A549 (cell line): ENCODE data around the gene SERTAD1. TPM values are rescaled to one million over a fixed set of nuclear protein-coding genes. Genes with fewer than 3 reads are reported as not detected.

Experiments
- ATAC-seq, 2 experiments: fragments of 200-7000 bp in 1 of 2; fragments of >200 bp in 1 of 2; cut with Nextera tagmentation in 1 of 2; cut with Tn5 transposase in 1 of 2; 3 replicates each; pipeline versions ENCODE4 v1.8.0 to v1.9.1; 2018 to 2020; ENCODE audit warnings: mild to moderate bottlenecking in 1 of 2, moderate library complexity in 1 of 2
- CTCF ChIA-PET: fragments of 300-600 bp; sonication (Branson Sonifier 250); formaldehyde crosslinking; extraction: SDS; loops from one replicate; lab custom pipeline; 2021; ENCODE audit warnings: antibody characterized with exemption, inconsistent platforms; lab: Yijun Ruan, JAX
- POLR2A ChIA-PET: fragments of 350-600 bp; formaldehyde crosslinking; extraction: SDS; loops from one replicate; lab custom pipeline; 2021; ENCODE audit warnings: antibody characterized with exemption, inconsistent platforms; lab: Yijun Ruan, JAX
- DNase-seq, 2 experiments: peaks; one replicate each; pipeline versions ENCODE4 v3.0.0 to v3.0.0-alpha.2; 2011 to 2016; ENCODE audit warnings: low read depth in 1 of 2, low spot score in 1 of 2
- FAIRE-seq: peaks from 2 replicates; lab custom pipeline; 2011; peaks lifted over from hg19 to GRCh38; lab: Jason Lieb, UNC
- H3K27ac ChIP-seq, 2 experiments: fragments of >200 bp; sonication (Bioruptor Twin); formaldehyde crosslinking; 3 replicates each; pipeline ENCODE4 v1.5.1; 2016 to 2017
- H3K4me1 ChIP-seq: fragments of >200 bp; sonication (Bioruptor Twin); formaldehyde crosslinking; 3 replicates; pipeline ENCODE4 v1.6.1; 2016
- H3K4me2 ChIP-seq: fragments of >200 bp; sonication (Bioruptor Twin); formaldehyde crosslinking; 3 replicates; pipeline ENCODE4 v1.6.1; 2016
- H3K4me3 ChIP-seq: fragments of >200 bp; sonication (Bioruptor Twin); formaldehyde crosslinking; 3 replicates; pipeline ENCODE4 v1.5.1; 2016
- H3K9me3 ChIP-seq: fragments of >200 bp; sonication (Bioruptor Twin); formaldehyde crosslinking; 3 replicates; pipeline ENCODE4 v1.6.1; 2016
- CEBPB ChIP-seq, 2 experiments: fragments of >200 bp in 1 of 2; sonication (Bioruptor Twin) in 1 of 2; formaldehyde crosslinking in 1 of 2; IDR thresholded peaks; 2 replicates each; pipeline ENCODE4 v1.6.1; 2012 to 2016
- CHD4 ChIP-seq: fragments of 200-600 bp; sonication (generic); IDR thresholded peaks from 2 replicates; pipeline ENCODE4 v1.6.1; 2016; ENCODE audit warnings: antibody characterized with exemption, mild to moderate bottlenecking, borderline replicate concordance
- FOSB ChIP-seq: fragments of 250-450 bp; sonication (Bioruptor Pico); IDR thresholded peaks from 2 replicates; pipeline ENCODE4 v1.5.0; 2020; ENCODE audit warnings: mild to moderate bottlenecking, moderate library complexity
- FOSL2 ChIP-seq, 2 experiments: fragments of 450-650 bp in 1 of 2; fragments of >200 bp in 1 of 2; sonication (Bioruptor Twin) in 1 of 2; formaldehyde crosslinking; IDR thresholded peaks; 2 replicates each; pipeline versions ENCODE4 v1.5.0 to v1.6.1; 2016 to 2020; ENCODE audit warnings: mild to moderate bottlenecking in 1 of 2, moderate library complexity in 1 of 2
- FOXS1 ChIP-seq: fragments of 250-450 bp; sonication (Bioruptor Pico); IDR thresholded peaks from 2 replicates; pipeline ENCODE4 v1.5.0; 2020; ENCODE audit warnings: mild to moderate bottlenecking, moderate library complexity
- GATA3 ChIP-seq: IDR thresholded peaks from 2 replicates; pipeline ENCODE4 v1.6.1; 2012; ENCODE audit warnings: borderline replicate concordance
- HDAC2 ChIP-seq: fragments of 200-600 bp; sonication (generic); IDR thresholded peaks from 2 replicates; pipeline ENCODE4 v1.6.1; 2016
- HES2 ChIP-seq: fragments of >200 bp; sonication (Bioruptor Twin); formaldehyde crosslinking; IDR thresholded peaks from 2 replicates; pipeline ENCODE4 v1.6.1; 2016
- HOXA7 ChIP-seq: fragments of 250-450 bp; sonication (Bioruptor Pico); IDR thresholded peaks from 2 replicates; pipeline ENCODE4 v1.5.0; 2020; ENCODE audit warnings: mild to moderate bottlenecking, moderate library complexity
- HOXB13 ChIP-seq: fragments of 250-450 bp; sonication (Bioruptor Pico); IDR thresholded peaks from 2 replicates; pipeline ENCODE4 v1.5.0; 2020; ENCODE audit warnings: low read depth, mild to moderate bottlenecking, moderate library complexity
- JUN ChIP-seq, 2 experiments: fragments of >200 bp; sonication (Bioruptor Twin); formaldehyde crosslinking; IDR thresholded peaks; 2 replicates in 1 of 2; 3 replicates in 1 of 2; pipeline ENCODE4 v1.6.1; 2016 to 2017
- KDM1A ChIP-seq: fragments of 200-600 bp; sonication (generic); IDR thresholded peaks from 2 replicates; pipeline ENCODE4 v1.6.1; 2016; ENCODE audit warnings: low read depth, mild to moderate bottlenecking
- MAFK ChIP-seq: fragments of 450-650 bp; IDR thresholded peaks from 2 replicates; pipeline ENCODE4 v1.6.1; 2014; ENCODE audit not compliant: partially characterized antibody
- MAZ ChIP-seq: fragments of 150-350 bp; IDR thresholded peaks from 2 replicates; pipeline ENCODE4 v1.6.1; 2014; ENCODE audit warnings: antibody characterized with exemption, low read depth, low read length, borderline replicate concordance
- MYC ChIP-seq: IDR thresholded peaks from 2 replicates; pipeline ENCODE4 v1.6.1; 2012; ENCODE audit warnings: mild to moderate bottlenecking, inconsistent platforms, low read length, improper control_type of control experiment, borderline replicate concordance
- PBX3 ChIP-seq: IDR thresholded peaks from 2 replicates; pipeline ENCODE4 v1.6.1; 2012
- PHF8 ChIP-seq: fragments of 200-600 bp; sonication (generic); IDR thresholded peaks from 2 replicates; pipeline ENCODE4 v1.6.1; 2016; ENCODE audit warnings: low read depth, mild to moderate bottlenecking, antibody characterized with exemption, moderate library complexity, borderline replicate concordance
- RCOR1 ChIP-seq: fragments of 150-350 bp; IDR thresholded peaks from 2 replicates; pipeline ENCODE4 v1.6.1; 2014; ENCODE audit warnings: antibody characterized with exemption, low read length, low read depth
- TFCP2L1 ChIP-seq: fragments of 250-450 bp; sonication (Bioruptor Pico); IDR thresholded peaks from 2 replicates; pipeline ENCODE4 v1.5.0; 2021; ENCODE audit warnings: mild to moderate bottlenecking
- TP53 ChIP-seq: fragments of 250-450 bp; sonication (Bioruptor Pico); IDR thresholded peaks from 2 replicates; pipeline ENCODE4 v1.5.0; 2021; ENCODE audit warnings: mild to moderate bottlenecking, moderate library complexity
- ZFP36 ChIP-seq: fragments of 450-650 bp; IDR thresholded peaks from 2 replicates; pipeline ENCODE4 v1.6.1; 2014; ENCODE audit warnings: borderline replicate concordance; ENCODE audit not compliant: partially characterized antibody
- WGBS: methylation state at CpG from one replicate; pipeline ENCODE4 v1.1.6; 2017; ENCODE audit errors: missing lambda C conversion rate; 5-methylcytosine and 5-hydroxymethylcytosine counted together
- polyA plus RNA-seq, 4 experiments: library from polyadenylated mRNA; depleted of rRNA in 3 of 4; stranded (reverse); fragments of >200 nt; fragmentation: RNase III in 1 of 4; extraction: RNeasy Plus Mini Kit Qiagen cat#74134 plus additional on column Dnase treatment in 1 of 4; gene quantifications; 2 replicates in 3 of 4; 3 replicates in 1 of 4; pipeline ENCODE4 v1.2.3, GENCODE V29; 2011 to 2017

Gene SERTAD1
- polyA plus RNA-seq, 2 of the 4 experiments (the other 2 are of a cell fraction), result 10.7 to 13.6 TPM

GRCh38 chr19:40465557-40466218 lies 39.9 kb upstream of the SERTAD1 start, which contains the start of gene BLVRB (continued):
- TF ChIP-seq JUN (IDR thresholded peaks at IDR 0.05) (peak; percentile 21 to 60; a peak in 2 of 5 replicates), ZFP36 (no peak)

- Histone ChIP-seq H3K4me2 (peak overlapping the region; percentile 88), H3K27ac (peak overlapping the region; percentile 86 to 89), H3K4me3 (peak overlapping the region; percentile 62), H3K4me1 (peaks cover 38% of the 10 kb centered on the region), H3K9me3 (no peaks in the 10 kb centered on the region)
- DNase-seq, result peak in 1 of 2 experiments; percentile 81
- POLR2A ChIA-PET, result interaction anchor here (0.8 to 5.3 kb wide), 28 partner anchors 12 to 1778 kb away, joined by 3 to 68 read pairs (median 8); partner anchors contain the start of genes C19orf47, GSK3A, ITPKC and PLD3
- ATAC-seq, result peak; percentile 27
- TF ChIP-seq MAFK (no peak), MAZ (no peak), FOSL2 (IDR thresholded peaks at IDR 0.05) (no peak), FOSL2 (CRISPR knock-in tag; IDR thresholded peaks at IDR 0.05) (peak; percentile 27; the same call in 1 of the 2 replicates), PHF8 (peak; percentile 75), HES2 (0 out of 2 replicates have a peak, but pooled peaks have one; percentile 12), FOXS1 (CRISPR knock-in tag) (0 out of 2 replicates have a peak, but pooled peaks have one; percentile 10), KDM1A (peak; percentile 99), CHD4 (peak; percentile 98), FOSB (CRISPR knock-in tag) (peak; percentile 87), CEBPB (IDR thresholded peaks at IDR 0.05) (peak; percentile 77 to 92; a peak in 3 of 4 replicates), RCOR1 (peak; percentile 84; the same call in 1 of the 2 replicates), MYC (no peak), TP53 (CRISPR knock-in tag) (peak; percentile 71; the same call in 1 of the 2 replicates), HOXA7 (CRISPR knock-in tag) (peak; percentile 45; the same call in 1 of the 2 replicates), HOXB13 (CRISPR knock-in tag) (no peak; the same call in 1 of the 2 replicates), HDAC2 (peak; percentile 94; the same call in 1 of the 2 replicates), TFCP2L1 (CRISPR knock-in tag) (peak; percentile 58; the same call in 1 of the 2 replicates), GATA3 (0 out of 2 replicates have a peak, but pooled peaks have one; percentile 9), PBX3 (0 out of 2 replicates have a peak, but pooled peaks have one; percentile 28)
- 2% methylated on average over 11 of the region's 11 CpGs for WGBS
- CTCF ChIA-PET, result interaction anchor here (0.6 to 46.6 kb wide), 54 partner anchors 10 to 326 kb away, joined by 3 to 950 read pairs (median 12); partner anchors contain the start of genes LTBP4, PRX and SERTAD1
- no peak for FAIRE-seq
These were observed 39.3 kb upstream of the SERTAD1 start for GRCh38 chr19:40465025-40465556.
